ENCODE data around the gene NF1.

- no peak for TF ChIP-seq CTCF (IDR thresholded peaks at IDR 0.05; ENCODE audit: low read depth, low read length)
- no peak for TF ChIP-seq POLR2A (IDR thresholded peaks at IDR 0.05; ENCODE audit: extremely low read depth, insufficient read length)
- no peak for TF ChIP-seq MAX (IDR thresholded peaks at IDR 0.05; ENCODE audit: low read depth, low read length)
Observed at GRCh38 chr17:31226950-31227349, 132.2 kb downstream of the NF1 start.

All from NB4 (cell line).